Measurements from ENCODE around the gene SLC17A6.

Gene SLC17A6

GRCh38 chr11:22390283-22390655 lies 52.1 kb downstream of the SLC17A6 start:
- no peak for DNase-seq

- no peak for DNase-seq
These were observed 54.4 kb downstream of the SLC17A6 start for GRCh38 chr11:22392561-22392960.

- DNase-seq = no peak
These were observed 67.2 kb downstream of the SLC17A6 start for GRCh38 chr11:22405377-22405776.

- DNase-seq = no peak
These were observed 69.1 kb downstream of the SLC17A6 start for GRCh38 chr11:22407267-22407666.

- no peak for DNase-seq
These were observed 69.7 kb downstream of the SLC17A6 start for GRCh38 chr11:22407921-22408320.

- no peak for DNase-seq
These were observed 77.3 kb downstream of the SLC17A6 start for GRCh38 chr11:22415476-22415875.

- DNase-seq = no peak
These were observed 78.3 kb downstream of the SLC17A6 start for GRCh38 chr11:22416462-22416861.

- no peak for DNase-seq
These were observed 88.7 kb downstream of the SLC17A6 start for GRCh38 chr11:22426915-22427314.

Data from GOT3 (cell line).